DMS153 treated with DMSO at 0.1 percent for 48 hours (cell line): ENCODE measurements around the gene ANAPC15.

ENCODE experiments used
- DNase-seq: peaks from one replicate; lab custom pipeline; 2025; ENCODE audit not compliant: unreplicated experiment; lab: John Stamatoyannopoulos, UW

Gene ANAPC15

DNA sequence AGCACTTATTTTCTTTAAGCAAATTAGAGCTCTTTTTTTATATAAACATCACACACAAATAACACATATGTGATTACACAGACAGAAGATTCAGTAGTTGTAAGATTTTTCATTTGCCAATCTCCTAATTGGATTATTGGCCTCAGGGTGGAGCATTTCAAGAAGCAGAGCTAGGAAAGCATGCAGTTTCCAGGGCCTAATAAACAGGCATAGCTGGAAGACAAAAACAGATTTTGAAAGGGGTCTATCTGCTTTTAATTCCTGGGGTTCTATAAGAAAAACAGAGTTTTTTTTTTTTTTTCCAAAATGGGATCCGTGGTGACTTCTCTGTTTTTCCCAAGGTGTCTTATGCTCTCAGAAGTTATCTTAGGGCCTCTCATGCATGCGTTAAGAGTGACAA, 15.4 kb upstream of the ANAPC15 start:
- DNase-seq, result no peak

DNA sequence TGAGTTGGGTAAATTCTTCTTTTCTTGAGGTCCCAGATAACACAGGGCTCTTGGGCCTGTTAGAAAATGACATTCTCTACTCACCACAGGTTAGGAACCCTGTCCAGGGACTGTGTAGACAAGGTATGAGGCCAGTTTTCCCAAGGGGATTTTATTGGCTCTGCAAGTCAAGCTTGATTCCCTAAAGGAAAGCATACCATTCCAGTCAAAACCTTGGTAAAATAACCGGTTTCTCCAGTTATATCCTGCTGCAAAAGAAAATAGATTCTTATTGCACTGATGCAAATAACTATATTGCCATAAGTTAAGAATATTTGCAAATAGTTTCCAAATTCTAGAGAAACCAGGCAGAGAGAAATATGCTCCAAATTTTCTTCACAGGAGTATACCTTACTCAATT, 13.5 kb upstream of the ANAPC15 start:
- no peak for DNase-seq

DNA sequence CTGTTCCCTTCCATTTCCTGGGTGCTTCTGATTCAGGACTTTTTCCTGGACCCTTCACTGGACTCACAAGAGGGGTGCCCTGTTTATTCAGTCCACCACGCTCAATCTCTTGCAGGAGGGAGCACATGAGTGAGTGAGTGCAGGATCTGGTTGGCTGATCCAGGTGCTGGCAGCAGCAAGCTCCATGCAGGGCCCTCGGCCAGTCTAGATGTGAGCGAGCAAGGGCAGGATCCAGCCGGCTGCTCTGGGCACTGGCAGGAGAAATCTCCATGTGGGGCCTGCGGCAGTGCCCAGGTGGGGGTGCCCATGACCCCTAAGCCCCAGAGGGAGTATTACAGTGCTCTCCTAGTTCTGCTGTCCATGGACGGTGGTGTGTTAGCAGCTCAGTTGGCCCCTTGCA, 11.6 kb upstream of the ANAPC15 start:
- no peak for DNase-seq

DNA sequence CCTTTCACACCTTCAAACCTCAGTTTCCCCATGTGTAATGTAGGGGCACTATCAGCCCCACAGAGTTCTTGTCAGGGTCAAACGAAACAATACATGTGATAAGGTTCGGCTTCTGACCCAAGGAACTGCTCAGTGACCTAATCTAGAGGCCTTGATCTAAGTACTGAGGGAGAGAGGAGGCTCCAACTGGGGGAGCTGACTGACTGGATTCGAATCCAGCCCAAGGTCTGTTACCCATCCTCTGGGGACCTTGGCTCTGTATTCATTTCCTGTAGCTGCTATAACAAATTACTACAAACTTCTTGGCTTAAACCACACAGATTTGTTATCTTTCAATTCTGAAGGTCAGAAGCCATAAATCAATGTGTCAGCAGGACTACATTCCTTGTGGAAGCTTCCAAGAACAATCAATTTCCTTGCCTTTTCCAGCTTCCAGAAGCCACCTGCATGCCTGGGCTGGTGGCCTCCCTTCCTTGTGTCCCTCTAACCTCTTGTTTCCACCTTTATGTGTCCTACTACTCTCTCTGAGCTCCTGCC, 10.7 kb upstream of the ANAPC15 start:
- DNase-seq, result no peak

DNA sequence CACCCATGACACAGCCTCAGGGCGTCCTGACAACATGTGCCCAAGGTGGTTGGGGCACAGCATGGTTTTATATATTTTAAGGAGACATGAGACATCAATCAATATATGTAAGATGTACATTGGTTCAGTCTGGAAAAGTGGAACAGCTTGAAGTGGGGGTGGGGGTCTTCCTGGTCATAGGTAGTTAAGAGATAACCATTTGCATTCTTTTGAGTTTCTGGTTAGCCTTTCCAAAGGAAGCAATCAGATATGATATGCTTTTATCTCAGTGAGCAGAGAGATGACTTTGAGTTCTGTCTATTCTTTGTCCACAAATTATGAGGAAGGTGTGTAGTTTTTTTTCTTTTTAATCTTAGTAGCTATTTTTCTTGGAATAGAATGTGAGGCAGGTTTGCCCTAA, 10.1 kb upstream of the ANAPC15 start:
- DNase-seq, result no peak

DNA sequence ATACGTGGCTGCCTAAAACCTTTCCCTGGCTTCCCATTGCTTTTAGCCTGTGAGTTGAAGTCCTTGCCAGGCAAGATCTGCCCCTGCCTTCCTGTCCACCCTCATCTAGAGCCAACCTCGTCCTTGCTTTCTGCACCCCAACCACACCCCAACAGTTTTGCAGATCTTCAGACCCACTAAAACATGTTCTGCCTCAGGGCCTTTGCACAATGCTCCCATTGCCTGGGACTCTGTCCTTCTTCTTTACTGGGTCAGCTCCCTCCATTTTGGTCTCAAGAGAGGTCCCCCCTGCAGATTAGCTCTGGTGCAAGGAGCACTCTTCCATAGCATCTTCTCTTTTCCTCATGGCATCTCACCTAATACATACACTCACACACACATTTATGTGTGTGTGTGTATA, 8.4 kb upstream of the ANAPC15 start:
- no peak for DNase-seq

DNA sequence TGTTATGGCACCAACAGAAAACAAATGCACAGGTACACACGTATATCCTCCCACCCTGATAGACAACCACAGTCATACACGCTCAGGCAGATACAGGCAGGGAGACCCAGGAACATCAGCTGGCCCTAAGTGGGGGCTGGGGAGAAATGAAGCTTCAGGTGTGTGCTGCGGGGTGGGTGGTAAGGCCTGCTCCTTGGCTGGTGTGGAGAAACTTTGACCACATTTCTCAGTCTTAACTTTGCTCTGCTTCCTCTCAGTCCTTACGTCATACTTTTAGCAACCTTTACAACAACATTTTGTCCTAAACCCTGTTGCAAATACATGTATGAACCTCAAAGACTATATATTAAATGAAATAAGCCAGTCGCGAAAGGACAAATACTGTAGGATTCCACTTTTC, 6.7 kb upstream of the ANAPC15 start:
- no peak for DNase-seq

DNA sequence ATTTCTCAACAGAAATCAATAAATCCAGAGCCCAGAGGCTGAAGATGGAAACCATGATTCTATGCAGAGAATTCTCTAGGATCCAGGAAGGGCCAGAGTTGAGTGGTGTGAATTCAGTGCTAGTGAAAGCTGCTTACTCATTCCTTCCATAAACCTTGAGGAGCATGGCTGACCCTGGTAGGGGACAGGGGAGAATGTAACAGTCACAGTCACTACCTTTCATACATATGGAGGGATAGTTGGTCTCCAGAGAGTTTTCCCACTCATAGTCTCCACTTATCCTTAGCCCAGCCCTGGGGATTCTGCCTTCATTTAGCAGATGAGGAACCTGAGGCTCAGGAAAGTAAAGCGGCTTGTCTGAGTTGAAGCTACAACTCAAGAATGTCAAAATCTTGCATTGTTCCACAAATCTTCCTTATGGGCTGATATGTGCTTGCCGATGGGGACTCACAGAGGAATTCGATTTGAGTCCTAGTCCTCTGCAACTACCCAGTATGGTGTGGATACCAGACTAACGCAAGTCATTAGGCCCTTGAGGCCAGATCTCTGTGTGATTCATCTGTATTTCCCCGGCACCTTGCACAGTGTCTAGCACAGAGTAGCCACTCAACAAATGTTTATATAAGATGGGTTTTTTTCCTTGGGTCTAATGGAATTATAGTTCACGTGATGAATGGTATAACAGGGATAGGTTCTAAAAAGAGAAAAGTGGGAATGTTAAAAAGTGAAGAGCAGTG, 3.7 kb upstream of the ANAPC15 start:
- DNase-seq, result no peak

DNA sequence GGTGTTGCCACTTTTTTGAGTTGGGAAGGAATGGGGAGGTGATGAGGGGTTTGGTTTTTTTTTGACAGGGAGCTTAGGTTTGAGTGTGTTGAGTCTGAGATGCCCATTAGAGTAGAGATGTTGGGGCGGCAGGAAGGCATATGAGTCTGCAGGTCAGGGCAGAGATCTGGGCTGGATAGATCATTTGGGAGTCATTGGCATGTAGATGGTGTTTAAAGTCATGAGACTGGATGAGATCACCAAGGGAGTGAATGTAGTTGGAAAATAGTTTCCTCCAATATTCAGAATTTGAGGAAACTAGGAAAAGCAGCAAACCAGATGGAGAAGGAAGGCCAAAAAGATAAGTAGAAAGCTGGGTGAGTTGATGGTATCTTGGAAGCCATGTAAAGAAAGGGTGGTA, 2.1 kb upstream of the ANAPC15 start:
- DNase-seq, result no peak

DNA sequence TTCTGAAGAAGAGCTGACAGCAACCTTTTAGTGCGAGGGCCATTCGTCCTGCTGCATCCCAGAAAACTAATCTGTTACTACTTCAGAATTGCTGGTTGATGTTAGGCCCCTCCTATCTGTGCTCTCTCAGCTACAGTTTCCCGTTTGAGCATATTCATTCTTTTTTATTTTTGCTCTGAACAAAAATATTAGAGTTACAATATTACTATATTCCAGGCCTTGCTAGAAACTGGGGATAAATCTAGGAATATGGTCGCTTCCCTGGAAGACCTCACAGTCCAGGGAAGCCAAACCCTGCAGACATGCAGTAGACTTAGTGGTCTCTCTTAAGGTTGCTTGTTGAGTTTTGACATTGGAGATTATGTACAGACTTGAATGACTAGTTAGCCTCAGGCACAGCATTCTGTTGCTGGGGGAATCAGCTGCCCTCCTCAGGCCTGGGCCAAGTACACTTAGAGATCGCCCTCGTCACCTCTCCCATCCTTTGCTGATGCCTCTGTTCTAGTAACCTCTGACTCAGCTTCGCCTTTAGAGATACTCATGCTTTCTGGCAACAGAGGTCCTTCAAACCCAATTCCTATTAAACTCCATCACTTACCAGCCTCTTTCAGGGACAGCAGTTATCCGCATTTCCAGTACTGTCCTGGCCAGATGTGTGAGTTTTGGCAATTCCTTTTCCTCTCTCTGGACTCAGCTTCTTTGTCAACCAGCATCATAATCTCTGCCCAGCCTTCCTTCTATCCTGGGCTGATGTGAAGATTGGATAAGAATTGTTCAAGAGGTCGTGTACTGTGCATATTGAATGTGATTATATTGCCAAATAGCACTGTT, 698 bp upstream of the ANAPC15 start:
- peak; percentile 47 for DNase-seq

DNA sequence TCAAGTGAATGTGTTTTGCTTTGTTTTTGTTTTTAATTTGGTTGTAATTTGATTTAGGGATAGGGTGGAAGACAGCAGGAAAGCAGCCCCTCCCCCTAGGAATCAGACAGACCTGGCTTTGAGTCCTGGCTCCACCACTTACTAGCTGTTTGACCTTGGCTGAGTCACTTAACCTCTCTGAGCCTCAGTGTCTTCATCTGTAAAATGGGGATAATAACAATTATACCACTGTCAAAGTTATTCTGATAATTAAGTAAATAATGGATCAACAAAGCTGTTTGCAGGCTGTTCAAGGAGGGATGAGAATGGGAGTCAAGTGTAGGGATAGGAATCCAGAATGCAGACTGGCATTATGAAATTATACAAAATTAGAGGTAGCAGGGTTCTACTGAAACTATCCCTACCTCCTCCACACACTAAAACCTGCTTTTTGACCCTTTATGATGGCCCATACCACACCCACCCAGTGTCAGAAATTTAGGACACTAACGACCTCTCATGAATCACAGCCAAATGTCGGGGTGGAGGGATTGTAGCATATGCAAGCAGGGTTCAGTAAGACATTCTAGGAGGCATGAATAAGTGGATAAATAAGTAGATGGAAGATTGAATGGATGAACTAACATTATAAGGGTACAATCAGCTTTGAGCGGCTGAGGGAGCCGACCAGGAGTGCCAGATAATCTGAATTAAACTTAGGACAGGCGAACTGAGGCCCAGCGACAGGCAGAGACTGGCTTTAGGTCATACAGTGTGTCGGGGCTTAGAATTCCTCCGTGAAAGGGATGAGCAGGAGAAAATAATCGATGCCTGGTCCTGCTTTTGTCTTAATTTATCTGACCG, 974 bp downstream of the ANAPC15 start:
- no peak for DNase-seq

DNA sequence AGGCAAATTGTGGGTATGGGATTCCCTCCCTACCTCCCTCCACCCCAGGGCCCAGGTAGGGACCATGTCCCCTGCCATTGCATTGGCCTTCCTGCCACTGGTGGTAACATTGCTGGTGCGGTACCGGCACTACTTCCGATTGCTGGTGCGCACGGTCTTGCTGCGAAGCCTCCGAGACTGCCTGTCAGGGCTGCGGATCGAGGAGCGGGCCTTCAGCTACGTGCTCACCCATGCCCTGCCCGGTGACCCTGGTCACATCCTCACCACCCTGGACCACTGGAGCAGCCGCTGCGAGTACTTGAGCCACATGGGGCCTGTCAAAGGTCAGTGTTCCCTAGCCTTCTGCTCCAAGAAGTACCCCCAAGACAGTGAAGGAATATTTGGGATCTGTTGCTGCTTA, 6.6 kb downstream of the ANAPC15 start, which contains the start of gene TOMT:
Gene TOMT (plus strand): TSS at position 37 of the 400 bp plus-strand sequence. CDS start 28 bp downstream, at position 65.
- no peak for DNase-seq

DNA sequence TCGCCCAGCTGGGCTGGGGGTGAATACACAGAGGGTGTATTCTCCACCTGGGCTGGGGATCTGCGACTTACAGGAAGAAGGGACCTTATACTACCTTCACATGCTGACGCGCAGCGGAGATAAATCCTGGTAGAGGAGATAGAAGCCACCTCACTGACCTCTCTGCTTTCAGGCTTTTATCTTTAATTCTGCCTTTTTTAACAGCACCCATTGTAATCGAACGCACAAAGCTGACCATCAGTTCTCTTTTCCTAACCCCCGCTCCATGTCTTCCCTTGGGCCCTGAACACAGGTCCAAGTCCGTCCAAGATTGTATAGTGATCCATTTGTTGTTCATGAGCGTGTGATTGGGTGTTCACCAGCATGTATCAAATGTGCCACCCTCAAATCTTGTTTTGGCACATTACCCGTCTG, 8.7 kb downstream of the ANAPC15 start:
- DNase-seq, result no peak

DNA sequence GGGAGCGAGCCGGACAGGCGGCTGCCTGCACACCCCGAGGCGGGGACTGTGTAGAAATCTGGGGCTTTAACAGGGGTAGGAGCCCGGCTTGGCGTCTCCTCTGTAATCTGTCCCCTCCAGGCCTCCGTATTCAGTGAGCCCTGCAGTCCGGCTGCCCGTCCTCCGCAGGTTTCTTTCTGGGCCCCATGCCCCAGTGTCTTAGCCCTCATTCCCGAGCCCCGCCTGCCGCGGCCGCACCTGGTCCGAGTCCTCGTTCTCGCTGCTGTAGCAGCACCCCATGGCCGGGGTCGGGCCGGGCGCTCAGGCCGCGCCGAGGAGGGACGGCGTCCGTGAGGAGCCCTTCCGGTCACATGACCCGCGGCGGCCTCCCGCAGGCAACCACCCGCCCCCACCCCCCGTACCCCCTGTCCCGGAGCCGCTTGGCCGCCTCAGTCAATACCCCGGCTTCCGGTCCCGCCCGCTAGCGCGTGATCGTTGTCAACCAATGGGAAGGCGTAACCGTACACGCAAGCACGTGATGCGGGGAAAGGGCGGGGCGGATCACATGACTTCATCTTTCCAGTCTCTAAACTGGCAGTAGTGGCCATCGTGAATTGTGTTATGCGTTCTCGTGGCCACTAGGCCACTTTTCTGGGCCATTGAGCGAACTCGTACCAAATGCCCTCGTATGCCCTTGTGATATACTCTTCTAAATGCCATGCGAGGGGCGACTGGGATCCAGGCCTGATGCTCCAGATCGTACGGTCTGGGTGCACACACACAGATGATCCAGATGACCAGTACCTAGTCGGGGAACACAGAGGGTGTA, 9.3 kb downstream of the ANAPC15 start, which contains the start of gene LAMTOR1:
Gene LAMTOR1 (minus strand): TSS at position 352 of the 808 bp plus-strand sequence. CDS start 73 bp downstream, at position 279.
- peak; percentile 90 for DNase-seq

DNA sequence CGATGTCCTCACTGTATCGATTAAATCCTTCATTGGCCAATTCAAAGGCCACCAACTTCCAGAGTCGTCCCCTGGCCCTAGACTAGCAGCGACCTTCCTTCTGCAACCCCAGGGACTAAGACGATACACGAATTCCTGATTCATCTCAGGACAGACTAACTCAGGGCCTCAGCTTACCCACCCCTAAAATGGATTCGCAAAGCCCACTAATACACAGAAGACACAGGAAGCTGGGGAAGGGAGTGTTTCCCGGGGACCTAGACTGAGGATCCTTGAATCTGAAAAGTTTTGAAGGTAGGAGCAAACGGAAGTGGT, 9.9 kb downstream of the ANAPC15 start:
- DNase-seq, result no peak

DNA sequence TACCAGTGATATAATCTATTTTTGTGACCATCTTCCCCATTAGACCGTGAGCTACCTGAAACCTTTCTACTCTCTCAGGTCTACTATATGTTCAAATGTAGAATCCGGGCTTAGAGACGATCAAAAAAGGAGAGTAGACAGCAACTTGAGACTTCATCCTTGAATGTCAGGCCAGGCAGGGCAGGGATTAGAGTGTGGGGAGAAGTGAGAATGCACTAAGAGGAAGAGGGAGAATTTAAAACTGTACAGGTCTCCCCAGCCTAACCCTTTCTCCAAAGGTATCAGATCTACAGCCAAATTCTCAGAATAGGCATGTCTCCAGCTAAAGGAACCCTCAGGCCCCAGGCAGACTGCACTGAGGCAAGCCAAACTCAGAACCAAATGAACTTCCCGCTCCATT, 10.3 kb downstream of the ANAPC15 start:
- no peak for DNase-seq

DNA sequence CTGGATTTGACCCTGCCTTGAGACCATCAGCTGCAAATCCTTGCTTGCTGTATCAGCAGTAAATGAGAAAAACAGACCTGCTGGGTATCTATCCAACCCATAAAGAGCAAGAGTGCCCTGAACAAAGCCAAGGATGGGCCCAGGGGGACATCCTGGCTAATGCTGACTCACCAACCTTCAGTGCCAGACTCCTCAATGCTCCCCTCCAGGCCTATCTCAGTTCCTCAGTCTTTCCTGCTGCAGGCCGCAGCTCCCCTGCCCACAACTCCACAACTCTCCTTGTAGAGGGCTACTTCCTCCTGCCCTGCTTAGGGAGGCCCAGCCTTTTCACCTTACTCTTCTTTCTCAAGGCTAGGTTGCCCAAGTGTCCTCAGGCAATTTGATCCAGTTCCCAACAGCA, 12.0 kb downstream of the ANAPC15 start:
- no peak for DNase-seq

DNA sequence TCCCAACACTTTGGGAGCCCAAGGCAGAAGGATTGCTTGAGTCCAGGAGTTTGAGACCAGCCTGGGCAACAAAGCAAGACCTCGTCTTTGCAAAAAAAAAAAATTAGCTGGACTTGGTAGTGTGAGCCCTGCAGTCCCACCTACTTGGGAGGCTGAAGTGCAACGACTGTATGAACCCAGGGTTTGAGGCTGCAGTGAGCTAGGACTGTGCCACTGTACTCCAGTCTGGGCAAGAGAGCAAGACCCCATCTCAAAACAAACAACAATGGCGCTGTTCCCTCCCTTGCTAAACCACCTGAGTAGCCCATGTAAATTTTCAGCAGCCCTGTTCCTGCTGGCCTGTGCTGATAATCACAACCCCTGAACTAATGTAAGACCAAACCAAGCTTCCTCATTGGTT, 12.5 kb downstream of the ANAPC15 start:
- no peak for DNase-seq

DNA sequence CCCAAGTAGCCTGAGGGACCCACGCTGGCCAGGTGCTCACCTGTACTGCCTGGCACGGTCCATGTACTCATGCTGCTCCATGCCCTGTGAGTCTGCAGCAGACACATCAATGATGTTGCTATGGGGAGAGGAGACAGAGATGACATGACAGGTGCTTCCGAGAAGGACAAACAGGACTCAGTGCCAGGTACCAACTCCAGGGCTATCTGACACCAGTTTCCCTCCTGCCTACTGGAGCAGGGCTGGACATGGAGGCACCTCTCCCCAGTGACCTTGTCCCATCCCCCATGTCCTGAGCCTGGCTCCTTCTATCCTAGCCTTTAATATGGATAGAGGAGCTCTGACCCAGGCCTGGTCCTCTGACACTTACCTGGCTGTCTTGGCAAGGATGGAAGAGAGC, 13.8 kb downstream of the ANAPC15 start:
- DNase-seq, result no peak

DNA sequence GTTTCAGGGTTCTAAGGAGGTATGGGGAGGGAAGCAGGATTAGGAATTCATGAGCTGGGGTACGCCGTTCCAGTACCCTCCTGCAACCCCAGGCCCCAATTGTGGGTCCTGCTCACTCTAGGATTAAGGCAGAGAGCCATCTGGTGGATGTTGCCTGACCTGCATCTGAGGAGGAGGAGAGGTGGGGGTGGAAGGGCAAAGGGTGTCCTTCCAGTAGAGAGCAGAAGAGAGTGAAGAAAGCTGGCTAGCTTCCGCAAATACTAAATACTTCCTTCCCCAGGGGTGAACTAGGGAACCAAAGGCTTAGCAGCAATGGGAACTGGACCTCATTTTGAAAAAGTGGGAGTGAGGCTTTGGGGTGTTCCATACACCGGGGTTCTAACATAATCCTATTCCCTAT, 21.2 kb downstream of the ANAPC15 start:
- no peak for DNase-seq
